HepG2 (cell line): ENCODE data around the gene FAM20A. TPM values are rescaled to one million over a fixed set of nuclear protein-coding genes. Genes with fewer than 3 reads are reported as not detected.

Experiments
- BCL6 ChIP-seq: IDR thresholded peaks from 2 replicates; pipeline ENCODE4 v1.6.1; 2016; ENCODE audit warnings: missing genetic modification reagents, missing compliant biosample characterization
- CREB1 ChIP-seq, 2 experiments: fragments of 450-650 bp in 1 of 2; IDR thresholded peaks; 2 replicates each; pipeline ENCODE4 v1.6.1; 2016 to 2017; ENCODE audit warnings: control low read depth in 1 of 2, mild to moderate bottlenecking in 1 of 2, missing compliant biosample characterization in 1 of 2, missing genetic modification characterization in 1 of 2
- CREBL2 ChIP-seq: sonication (generic); formaldehyde crosslinking; IDR thresholded peaks from 2 replicates; pipeline ENCODE4 v1.8.1; 2023; ENCODE audit warnings: missing genetic modification reagents, mild to moderate bottlenecking, borderline replicate concordance
- FOXA1 ChIP-seq, 2 experiments: fragments of 450-650 bp in 1 of 2; sonication (generic) in 1 of 2; formaldehyde crosslinking in 1 of 2; IDR thresholded peaks; 2 replicates each; pipeline versions ENCODE4 v1.4.0 to v1.6.1; 2016 to 2020; ENCODE audit warnings: missing genetic modification reagents in 1 of 2
- KDM6A ChIP-seq: IDR thresholded peaks from 2 replicates; pipeline ENCODE4 v1.6.1; 2016; ENCODE audit warnings: low read depth
- MAFK ChIP-seq, 2 experiments: IDR thresholded peaks in 1 of 2; conservative IDR thresholded peaks in 1 of 2; 2 replicates each; pipeline ENCODE4 v1.6.1; 2011; ENCODE audit warnings: improper control_type of control experiment in 2 of 2, low read length in 2 of 2
- NBN ChIP-seq: fragments of 450-650 bp; conservative IDR thresholded peaks from 2 replicates; pipeline ENCODE4 v1.6.1; 2017
- RBFOX2 ChIP-seq: fragments of 200-400 bp; formaldehyde crosslinking; IDR thresholded peaks from 2 replicates; pipeline ENCODE4 v1.6.1; 2017; ENCODE audit warnings: low read depth, mild to moderate bottlenecking, low read length
- U2AF2 ChIP-seq: fragments of 200-400 bp; formaldehyde crosslinking; IDR thresholded peaks from 2 replicates; pipeline ENCODE4 v1.6.1; 2017; ENCODE audit warnings: low read depth, mild to moderate bottlenecking, low read length
- WIZ ChIP-seq: sonication (generic); formaldehyde crosslinking; IDR thresholded peaks from 2 replicates; pipeline ENCODE4 v1.5.1; 2020; ENCODE audit warnings: mild to moderate bottlenecking, missing genetic modification reagents
- ZBTB14 ChIP-seq: sonication (generic); formaldehyde crosslinking; IDR thresholded peaks from 2 replicates; pipeline ENCODE4 v1.4.0; 2020; ENCODE audit warnings: missing genetic modification reagents
- ZBTB3 ChIP-seq: sonication (generic); formaldehyde crosslinking; IDR thresholded peaks from 2 replicates; pipeline ENCODE4 v1.4.0; 2020; ENCODE audit warnings: low read depth, mild to moderate bottlenecking, moderate library complexity, missing genetic modification reagents, borderline replicate concordance
- ZNF225 ChIP-seq: sonication (generic); formaldehyde crosslinking; IDR thresholded peaks from 2 replicates; pipeline ENCODE4 v1.4.0; 2020; ENCODE audit warnings: mild to moderate bottlenecking, missing genetic modification reagents
- ZNF234 ChIP-seq: sonication (generic); formaldehyde crosslinking; conservative IDR thresholded peaks from 2 replicates; pipeline ENCODE4 v1.5.1; 2020; ENCODE audit warnings: mild to moderate bottlenecking, missing genetic modification reagents
- ZNF549 ChIP-seq: sonication (generic); formaldehyde crosslinking; IDR thresholded peaks from 2 replicates; pipeline ENCODE4 v1.5.0; 2020; ENCODE audit warnings: missing genetic modification reagents
- ZNF597 ChIP-seq: sonication (generic); formaldehyde crosslinking; IDR thresholded peaks from 2 replicates; pipeline ENCODE4 v1.5.0; 2020; ENCODE audit warnings: missing genetic modification reagents
- ZNF615 ChIP-seq: sonication (generic); formaldehyde crosslinking; IDR thresholded peaks from 2 replicates; pipeline ENCODE4 v1.5.0; 2020; ENCODE audit warnings: mild to moderate bottlenecking, missing genetic modification reagents, borderline replicate concordance
- ZNF616 ChIP-seq: sonication (generic); formaldehyde crosslinking; IDR thresholded peaks from 2 replicates; pipeline ENCODE4 v1.5.0; 2020; ENCODE audit warnings: low read depth, mild to moderate bottlenecking, missing genetic modification reagents
- ZNF772 ChIP-seq: sonication (generic); formaldehyde crosslinking; IDR thresholded peaks from 2 replicates; pipeline ENCODE4 v1.5.0; 2020; ENCODE audit warnings: mild to moderate bottlenecking, missing genetic modification reagents
- ZNF850 ChIP-seq: sonication (generic); formaldehyde crosslinking; conservative IDR thresholded peaks from 2 replicates; pipeline ENCODE4 v1.9.0; 2021; ENCODE audit warnings: mild to moderate bottlenecking, missing genetic modification reagents
- polyA plus RNA-seq, 8 experiments: library from polyadenylated mRNA; depleted of rRNA in 3 of 8; stranded (reverse) in 7 of 8; unstranded in 1 of 8; fragments of >200 nt; fragmentation: Illumina TruSeq in 4 of 8; extraction: Trizol in 4 of 8; gene quantifications; 2 replicates each; pipeline versions ENCODE4 v1.2.1 to v1.2.3, GENCODE V29; 2011 to 2016; ENCODE audit warnings: low read depth in 4 of 8, missing spikeins in 1 of 8, mixed read lengths in 1 of 8; ENCODE audit not compliant: insufficient read depth in 1 of 8
- total RNA-seq, 5 experiments: library from RNA; depleted of rRNA; stranded (reverse); fragments of >200 nt; fragmentation: Illumina TruSeq; extraction: Trizol; gene quantifications; 2 replicates each; pipeline ENCODE4 v1.2.3, GENCODE V29; 2016; ENCODE audit warnings: low read depth in 1 of 5
- TF ChIP-seq, protein P1 (sequence below): sonication (generic); formaldehyde crosslinking; IDR thresholded peaks from 2 replicates; pipeline ENCODE4 v1.4.0; 2020; ENCODE audit warnings: missing genetic modification reagents, borderline replicate concordance
- TF ChIP-seq, protein P2 (sequence below): sonication (generic); formaldehyde crosslinking; IDR thresholded peaks from 2 replicates; pipeline ENCODE4 v1.4.0; 2020; ENCODE audit warnings: mild to moderate bottlenecking, missing genetic modification reagents
- TF ChIP-seq, protein P3 (sequence below): sonication (generic); formaldehyde crosslinking; IDR thresholded peaks from 2 replicates; pipeline ENCODE4 v1.4.0; 2020; ENCODE audit warnings: missing genetic modification reagents, borderline replicate concordance

Gene FAM20A
- total and polyA plus RNA-seq, 2 of the 13 experiments (the other 11 are each of a cell fraction or from before 2014, with no cell fraction given), result 9.3 to 20.7 TPM

DNA sequence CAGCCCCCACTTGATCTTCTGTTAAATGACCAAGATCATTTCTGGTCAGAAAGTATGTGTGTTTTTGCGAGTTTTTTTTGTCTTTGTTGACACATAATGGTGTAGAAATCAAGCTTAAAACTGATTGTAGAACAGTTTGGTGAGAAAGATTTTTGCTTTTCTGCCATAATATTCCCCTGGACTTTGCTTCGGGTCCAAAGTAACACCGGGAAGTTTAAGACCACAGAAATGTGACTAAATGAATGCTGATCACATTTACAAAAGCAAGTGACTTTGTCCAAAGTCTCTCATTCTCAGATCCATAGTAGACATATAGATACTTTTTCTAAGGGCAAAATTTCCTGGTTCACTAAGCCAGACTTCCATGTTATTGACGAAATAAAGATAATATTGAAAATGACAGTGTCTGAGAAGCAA lies 2.6 kb downstream of the FAM20A start (continued):
- TF ChIP-seq, protein P1, sequence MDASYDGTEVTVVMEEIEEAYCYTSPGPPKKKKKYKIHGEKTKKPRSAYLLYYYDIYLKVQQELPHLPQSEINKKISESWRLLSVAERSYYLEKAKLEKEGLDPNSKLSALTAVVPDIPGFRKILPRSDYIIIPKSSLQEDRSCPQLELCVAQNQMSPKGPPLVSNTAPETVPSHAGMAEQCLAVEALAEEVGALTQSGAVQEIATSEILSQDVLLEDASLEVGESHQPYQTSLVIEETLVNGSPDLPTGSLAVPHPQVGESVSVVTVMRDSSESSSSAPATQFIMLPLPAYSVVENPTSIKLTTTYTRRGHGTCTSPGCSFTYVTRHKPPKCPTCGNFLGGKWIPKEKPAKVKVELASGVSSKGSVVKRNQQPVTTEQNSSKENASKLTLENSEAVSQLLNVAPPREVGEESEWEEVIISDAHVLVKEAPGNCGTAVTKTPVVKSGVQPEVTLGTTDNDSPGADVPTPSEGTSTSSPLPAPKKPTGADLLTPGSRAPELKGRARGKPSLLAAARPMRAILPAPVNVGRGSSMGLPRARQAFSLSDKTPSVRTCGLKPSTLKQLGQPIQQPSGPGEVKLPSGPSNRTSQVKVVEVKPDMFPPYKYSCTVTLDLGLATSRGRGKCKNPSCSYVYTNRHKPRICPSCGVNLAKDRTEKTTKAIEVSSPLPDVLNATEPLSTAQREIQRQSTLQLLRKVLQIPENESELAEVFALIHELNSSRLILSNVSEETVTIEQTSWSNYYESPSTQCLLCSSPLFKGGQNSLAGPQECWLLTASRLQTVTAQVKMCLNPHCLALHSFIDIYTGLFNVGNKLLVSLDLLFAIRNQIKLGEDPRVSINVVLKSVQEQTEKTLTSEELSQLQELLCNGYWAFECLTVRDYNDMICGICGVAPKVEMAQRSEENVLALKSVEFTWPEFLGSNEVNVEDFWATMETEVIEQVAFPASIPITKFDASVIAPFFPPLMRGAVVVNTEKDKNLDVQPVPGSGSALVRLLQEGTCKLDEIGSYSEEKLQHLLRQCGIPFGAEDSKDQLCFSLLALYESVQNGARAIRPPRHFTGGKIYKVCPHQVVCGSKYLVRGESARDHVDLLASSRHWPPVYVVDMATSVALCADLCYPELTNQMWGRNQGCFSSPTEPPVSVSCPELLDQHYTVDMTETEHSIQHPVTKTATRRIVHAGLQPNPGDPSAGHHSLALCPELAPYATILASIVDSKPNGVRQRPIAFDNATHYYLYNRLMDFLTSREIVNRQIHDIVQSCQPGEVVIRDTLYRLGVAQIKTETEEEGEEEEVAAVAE (CRISPR knock-in tag), result no peak
- TF ChIP-seq NBN (no peak), ZNF616 (CRISPR knock-in tag) (no peak), ZBTB14 (no peak), ZNF615 (CRISPR knock-in tag) (no peak), ZNF597 (no peak), ZNF850 (no peak), ZNF549 (CRISPR knock-in tag) (no peak), ZNF234 (CRISPR knock-in tag) (no peak), ZNF225 (no peak), CREBL2 (CRISPR knock-in tag) (no peak), BCL6 (CRISPR knock-in tag) (peak; percentile 46; the same call in 1 of the 2 replicates), ZNF772 (CRISPR knock-in tag) (no peak), U2AF2 (no peak), FOXA1 (IDR thresholded peaks at IDR 0.05) (no peak), FOXA1 (CRISPR knock-in tag; IDR thresholded peaks at IDR 0.05) (no peak), ZBTB3 (CRISPR knock-in tag) (no peak), KDM6A (CRISPR knock-in tag) (peak; percentile 48; the same call in 1 of the 2 replicates), WIZ (CRISPR knock-in tag) (no peak), RBFOX2 (no peak), MAFK (conservative IDR thresholded peaks at IDR 0.05 in 1 of 2, IDR thresholded peaks at IDR 0.05 in 1 of 2; ENCODE audit: low read length in 2 of 2) (no peak), CREB1 (IDR thresholded peaks at IDR 0.05) (no peak), CREB1 (CRISPR knock-in tag; IDR thresholded peaks at IDR 0.05) (peak; percentile 51; the same call in 1 of the 2 replicates)
- TF ChIP-seq, protein P2, sequence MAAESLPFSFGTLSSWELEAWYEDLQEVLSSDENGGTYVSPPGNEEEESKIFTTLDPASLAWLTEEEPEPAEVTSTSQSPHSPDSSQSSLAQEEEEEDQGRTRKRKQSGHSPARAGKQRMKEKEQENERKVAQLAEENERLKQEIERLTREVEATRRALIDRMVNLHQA, result no peak
- TF ChIP-seq, protein P3, sequence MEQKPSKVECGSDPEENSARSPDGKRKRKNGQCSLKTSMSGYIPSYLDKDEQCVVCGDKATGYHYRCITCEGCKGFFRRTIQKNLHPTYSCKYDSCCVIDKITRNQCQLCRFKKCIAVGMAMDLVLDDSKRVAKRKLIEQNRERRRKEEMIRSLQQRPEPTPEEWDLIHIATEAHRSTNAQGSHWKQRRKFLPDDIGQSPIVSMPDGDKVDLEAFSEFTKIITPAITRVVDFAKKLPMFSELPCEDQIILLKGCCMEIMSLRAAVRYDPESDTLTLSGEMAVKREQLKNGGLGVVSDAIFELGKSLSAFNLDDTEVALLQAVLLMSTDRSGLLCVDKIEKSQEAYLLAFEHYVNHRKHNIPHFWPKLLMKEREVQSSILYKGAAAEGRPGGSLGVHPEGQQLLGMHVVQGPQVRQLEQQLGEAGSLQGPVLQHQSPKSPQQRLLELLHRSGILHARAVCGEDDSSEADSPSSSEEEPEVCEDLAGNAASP (CRISPR knock-in tag), result peak; percentile 20; the same call in 1 of the 2 replicates
